ENCODE measurements around the gene AUTS2. TPM values are rescaled to one million over a fixed set of nuclear protein-coding genes. Genes with fewer than 3 reads are reported as not detected.

AUTS2 gene
- total RNA-seq, 1 donor from 2014 or later = 26.1 TPM

GRCh38 chr7:69622014-69622835 is 23.9 kb downstream of the AUTS2 start:
- no peak for ATAC-seq

GRCh38 chr7:69622960-69623359 is 24.7 kb downstream of the AUTS2 start:
- DNase-seq (ENCODE audit: low spot score) = no peak
- ATAC-seq = no peak

More at GRCh38 chr7:69622014-69622835, 23.9 kb downstream of the AUTS2 start:
- DNase-seq (ENCODE audit: low spot score) = no peak

GRCh38 chr7:69624435-69625230 is 26.4 kb downstream of the AUTS2 start:
- ATAC-seq (no peak), DNase-seq (ENCODE audit: low spot score) (no peak)

GRCh38 chr7:69625238-69625637 is 27.0 kb downstream of the AUTS2 start:
- ATAC-seq = no peak
- DNase-seq (ENCODE audit: low spot score) = no peak

- ATAC-seq (no peak), DNase-seq (ENCODE audit: low spot score) (no peak)
Measured at GRCh38 chr7:69625798-69626197, 27.5 kb downstream of the AUTS2 start.

- DNase-seq (ENCODE audit: low spot score) = no peak
Measured at GRCh38 chr7:69630292-69630691, 32.0 kb downstream of the AUTS2 start.

GRCh38 chr7:69631131-69631530 is 32.9 kb downstream of the AUTS2 start:
- DNase-seq (ENCODE audit: low spot score) = no peak
- ATAC-seq = no peak

More at GRCh38 chr7:69630292-69630691, 32.0 kb downstream of the AUTS2 start:
- no peak for ATAC-seq

- no peak for ATAC-seq
- no peak for DNase-seq (ENCODE audit: low spot score)
Measured at GRCh38 chr7:69632280-69632679, 34.0 kb downstream of the AUTS2 start.

GRCh38 chr7:69633122-69633831 is 35.0 kb downstream of the AUTS2 start:
- no peak for ATAC-seq
- no peak for DNase-seq (ENCODE audit: low spot score)

- DNase-seq (ENCODE audit: low spot score) = no peak
- no peak for ATAC-seq
Measured at GRCh38 chr7:69635555-69636185, 37.4 kb downstream of the AUTS2 start.

GRCh38 chr7:69638674-69639073 is 40.4 kb downstream of the AUTS2 start:
- ATAC-seq = no peak
- no peak for DNase-seq (ENCODE audit: low spot score)

GRCh38 chr7:69640216-69640615 is 41.9 kb downstream of the AUTS2 start:
- ATAC-seq = no peak
- no peak for DNase-seq (ENCODE audit: low spot score)

- ATAC-seq (no peak), DNase-seq (ENCODE audit: low spot score) (no peak)
Measured at GRCh38 chr7:69640925-69641594, 42.8 kb downstream of the AUTS2 start.

- no peak for ATAC-seq
Measured at GRCh38 chr7:69643265-69643664, 45.0 kb downstream of the AUTS2 start.

GRCh38 chr7:69643708-69644445 is 45.6 kb downstream of the AUTS2 start:
- peak; percentile 60 for ATAC-seq
- DNase-seq (ENCODE audit: low spot score) = no peak

More at GRCh38 chr7:69643265-69643664, 45.0 kb downstream of the AUTS2 start:
- no peak for DNase-seq (ENCODE audit: low spot score)

- no peak for ATAC-seq
- DNase-seq (ENCODE audit: low spot score) = no peak
Measured at GRCh38 chr7:69645683-69646082, 47.4 kb downstream of the AUTS2 start.

- ATAC-seq (peak; percentile 38), DNase-seq (ENCODE audit: low spot score) (no peak)
Measured at GRCh38 chr7:69651101-69651590, 52.9 kb downstream of the AUTS2 start.

- ATAC-seq = no peak
- DNase-seq (ENCODE audit: low spot score) = no peak
Measured at GRCh38 chr7:69652947-69653701, 54.8 kb downstream of the AUTS2 start.

GRCh38 chr7:69653806-69654205 is 55.5 kb downstream of the AUTS2 start:
- DNase-seq (ENCODE audit: low spot score) (no peak), ATAC-seq (no peak)
